G401 (cell line): ENCODE data around the gene GCDH. TPM values are rescaled to one million over a fixed set of nuclear protein-coding genes. Genes with fewer than 3 reads are reported as not detected.

Experiments used
- total RNA-seq: library from RNA; depleted of rRNA; stranded (reverse); fragments of >200 nt; shearing (Covaris generic); gene quantifications from 2 replicates; pipeline ENCODE4 v1.2.3, GENCODE V29; 2014; rRNA removed

GCDH gene
- total RNA-seq, 1 experiment from 2014 or later = 90.3 TPM

Other genes with a start within 250 kb of the GCDH start
- gene MAN2B1, start 224.4 kb upstream of the GCDH start, total RNA-seq = 30.0 and 58.1 TPM in 2 replicates
- 10.9 and 17.9 TPM in 2 replicates for gene WDR83, start 224.4 kb upstream of the GCDH start, total RNA-seq
- 70.6 and 99.0 TPM in 2 replicates for gene DHPS, start 209.3 kb upstream of the GCDH start, total RNA-seq
- not detected in 2 replicates for gene GNG14, start 203.2 kb upstream of the GCDH start, total RNA-seq
- gene FBXW9, start 194.5 kb upstream of the GCDH start, total RNA-seq = 39.2 and 41.6 TPM in 2 replicates
- 43.9 and 63.1 TPM in 2 replicates for gene TNPO2, start 167.2 kb upstream of the GCDH start, total RNA-seq
- gene TRIR, start 156.5 kb upstream of the GCDH start, total RNA-seq = 621 and 678 TPM in 2 replicates
- gene GET3, start 153.7 kb upstream of the GCDH start, total RNA-seq = 232 and 263 TPM in 2 replicates
- gene BEST2, start 139.4 kb upstream of the GCDH start, total RNA-seq = not detected in 2 replicates
- gene HOOK2, start 115.6 kb upstream of the GCDH start, total RNA-seq = 19.4 and 20.2 TPM in 2 replicates
- 28.3 and 35.9 TPM in 2 replicates for gene JUNB, start 99.7 kb upstream of the GCDH start, total RNA-seq
- 290 and 300 TPM in 2 replicates for gene PRDX2, start 89.4 kb upstream of the GCDH start, total RNA-seq
- gene THSD8, start 89.1 kb upstream of the GCDH start, total RNA-seq = not detected in 2 replicates
- 69.1 and 124 TPM in 2 replicates for gene RNASEH2A, start 84.6 kb upstream of the GCDH start, total RNA-seq
- gene RTBDN, start 56.6 kb upstream of the GCDH start, total RNA-seq = 5.7 and 8.0 TPM in 2 replicates
- 20.4 and 22.6 TPM in 2 replicates for gene MAST1, start 52.6 kb upstream of the GCDH start, total RNA-seq
- 68.1 and 68.4 TPM in 2 replicates for gene DNASE2, start 9.7 kb upstream of the GCDH start, total RNA-seq
- gene KLF1, start 4.0 kb upstream of the GCDH start, total RNA-seq = not detected in 2 replicates
- gene SYCE2, start 28.1 kb downstream of the GCDH start, total RNA-seq = 0.17 and 0.31 TPM in 2 replicates
- 142 and 150 TPM in 2 replicates for gene FARSA, start 42.6 kb downstream of the GCDH start, total RNA-seq
- gene CALR, start 47.4 kb downstream of the GCDH start, total RNA-seq = 1,471 and 1,755 TPM in 2 replicates
- 76.4 and 88.8 TPM in 2 replicates for gene RAD23A, start 54.7 kb downstream of the GCDH start, total RNA-seq
- gene GADD45GIP1, start 66.1 kb downstream of the GCDH start, total RNA-seq = 79.7 and 124 TPM in 2 replicates
- gene DAND5, start 78.4 kb downstream of the GCDH start, total RNA-seq = 0.18 TPM in 1 of 2 replicates, not detected in the other
- gene NFIX, start 104.3 kb downstream of the GCDH start, total RNA-seq = 0.86 and 3.6 TPM in 2 replicates
- gene LYL1, start 211.7 kb downstream of the GCDH start, total RNA-seq = not detected in 2 replicates
- 86.8 and 87.0 TPM in 2 replicates for gene TRMT1, start 225.6 kb downstream of the GCDH start, total RNA-seq
- gene NACC1, start 227.1 kb downstream of the GCDH start, total RNA-seq = 53.4 and 60.5 TPM in 2 replicates